GM13976 (cell line): ENCODE measurements around the gene WWOX.

ENCODE experiments used
- DNase-seq: peaks from one replicate; pipeline ENCODE4 v3.0.0; 2012; ENCODE audit warnings: low spot score
- CTCF ChIP-seq: IDR thresholded peaks from 2 replicates; pipeline ENCODE4 v1.5.1; 2012; ENCODE audit warnings: borderline replicate concordance, mild to moderate bottlenecking; ENCODE audit not compliant: insufficient read depth; ENCODE audit errors: extremely low read depth, missing control alignments, control extremely low read depth
- in situ Hi-C: fragments of 300-500 bp; cut with MboI; formaldehyde crosslinking; loops from one replicate; pipeline ENCODE4 v1.12.0; 2022; ENCODE audit warnings: low sequenced_read_pairs, mixed read lengths, inconsistent platforms; ENCODE audit not compliant: unreplicated experiment

WWOX gene

GRCh38 chr16:78386557-78387324, 287.3 kb downstream of the WWOX start:
- DNase-seq = no peak
- no peak for TF ChIP-seq CTCF
- in situ Hi-C loops = no loop called here

DNA sequence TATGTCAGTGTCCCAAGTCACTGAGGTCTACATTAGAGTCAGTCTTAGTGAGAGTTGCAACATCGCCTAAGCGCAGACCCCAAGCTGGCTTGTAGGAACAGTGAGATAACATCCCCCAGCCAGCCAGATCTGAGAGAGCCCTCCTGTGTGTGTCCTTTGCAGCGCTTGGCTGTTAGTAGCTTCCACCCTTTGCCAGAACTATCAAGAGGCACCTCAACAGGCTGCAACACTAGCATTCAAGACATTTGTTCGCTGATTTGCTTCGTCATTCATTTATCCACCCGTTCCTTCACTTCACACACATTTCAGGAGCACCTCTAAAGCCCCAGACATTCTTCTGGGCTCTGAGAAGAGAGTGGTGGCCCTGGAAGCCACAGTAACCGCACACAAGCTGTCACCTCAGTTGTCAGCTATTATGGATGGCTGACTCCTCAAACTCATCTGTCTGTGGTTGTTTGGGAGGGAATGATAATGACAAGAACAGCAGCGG, 289.6 kb downstream of the WWOX start:
- DNase-seq = no peak
- in situ Hi-C loops = no loop called here
- no peak for TF ChIP-seq CTCF

DNA sequence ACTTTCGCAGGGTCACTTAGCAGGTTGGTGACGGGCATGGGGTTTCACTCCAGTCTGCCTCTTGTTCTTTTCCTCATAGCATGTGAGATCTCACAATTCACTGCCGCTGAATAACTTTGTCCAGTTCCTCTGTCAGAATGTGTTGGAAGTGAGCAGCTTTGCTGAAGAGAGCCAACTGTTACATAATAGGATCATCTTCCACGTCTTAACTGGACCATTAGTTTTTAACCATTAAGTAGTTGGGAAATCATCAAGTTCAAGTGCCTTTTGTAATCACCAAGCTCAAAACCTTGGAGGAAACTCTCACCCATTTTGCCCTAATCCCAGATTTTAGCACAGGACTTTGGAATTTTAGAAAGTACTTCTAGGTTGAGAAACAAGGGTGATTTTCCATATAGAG, 290.6 kb downstream of the WWOX start:
- in situ Hi-C loops = no loop called here
- no peak for TF ChIP-seq CTCF
- DNase-seq = no peak

DNA sequence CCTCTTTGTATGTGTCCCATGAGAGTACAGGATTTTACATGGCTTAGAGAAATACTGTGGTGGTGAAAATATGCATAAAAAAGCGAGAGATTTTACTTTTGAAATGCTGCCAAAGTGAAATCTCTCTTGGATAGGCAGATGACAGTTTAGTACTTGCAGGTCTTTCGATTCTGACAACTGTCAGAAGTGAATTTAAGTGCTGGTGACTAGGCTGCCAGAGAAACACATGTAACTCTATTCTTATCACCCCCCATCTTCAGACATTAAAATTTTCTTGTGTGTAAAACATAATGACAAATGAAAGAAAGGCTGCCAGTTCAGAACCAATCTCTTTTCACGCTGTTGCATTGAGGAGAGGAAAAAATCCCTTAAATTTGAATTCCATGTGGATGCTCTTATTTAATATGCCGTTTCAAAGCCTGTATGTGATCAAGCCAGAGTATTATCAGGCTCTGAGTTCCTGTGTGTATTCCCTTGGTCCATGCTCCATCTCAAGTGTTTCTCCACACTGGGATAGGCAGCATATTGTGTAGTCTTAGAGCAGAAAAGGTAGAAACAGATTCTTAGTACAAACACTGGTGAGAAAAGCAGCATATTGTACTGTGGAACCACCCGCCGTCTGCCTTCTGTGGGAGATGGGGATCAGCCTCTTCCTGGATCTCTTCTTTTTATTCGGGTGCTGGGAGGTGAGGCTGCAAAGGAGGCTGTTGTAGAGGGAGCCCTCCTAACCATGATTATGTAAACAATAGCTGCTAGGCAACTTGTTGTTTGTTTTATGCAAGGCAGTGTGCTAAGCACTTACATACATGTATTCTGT, 291.3 kb downstream of the WWOX start:
- in situ Hi-C loops = no loop called here
- no peak for DNase-seq
- TF ChIP-seq CTCF = no peak

- no peak for DNase-seq
- TF ChIP-seq CTCF = no peak
- in situ Hi-C loops = no loop called here
Observed at GRCh38 chr16:78392585-78393195, 293.2 kb downstream of the WWOX start.

- in situ Hi-C loops = no loop called here
- TF ChIP-seq CTCF = no peak
- no peak for DNase-seq
Observed at GRCh38 chr16:78395035-78395434, 295.6 kb downstream of the WWOX start.
